Epithelial cell of proximal tubule (primary cell): ENCODE measurements around the gene MGST3. TPM values are rescaled to one million over a fixed set of nuclear protein-coding genes. Genes with fewer than 3 reads are reported as not detected.
"Not testable (repeated sequence)": the region's sequence is repeated elsewhere in the genome, so short reads cannot be mapped to it uniquely, and the experiment has no call there.

Source experiments
- DNase-seq: peaks from one replicate; pipeline ENCODE4 v3.0.0-alpha.2; 2011; ENCODE audit warnings: low read depth
- H3K4me3 ChIP-seq: 2 replicates; pipeline ENCODE4 v1.5.1; 2011; ENCODE audit warnings: low read depth, mild to moderate bottlenecking, low read length
- CTCF ChIP-seq: conservative IDR thresholded peaks from 2 replicates; pipeline ENCODE4 v1.5.1; 2012; ENCODE audit warnings: low read depth, mild to moderate bottlenecking, low read length
- total RNA-seq: library from RNA; depleted of rRNA; stranded (reverse); fragments of >200 nt; gene quantifications from 2 replicates; pipeline ENCODE4 v1.2.3, GENCODE V29; 2015

MGST3 gene
- total RNA-seq, 1 donor from 2014 or later = 227 TPM

- peak overlapping the region; percentile 81 for H3K4me3 ChIP-seq
- TF ChIP-seq CTCF = no peak
- peak; percentile 74 for DNase-seq
These were observed 33.0 kb upstream of the MGST3 start for GRCh38 chr1:165597883-165598675.

- peak overlapping the region; percentile 81 for H3K4me3 ChIP-seq
- TF ChIP-seq CTCF = no peak
- no peak for DNase-seq
These were observed 32.4 kb upstream of the MGST3 start for GRCh38 chr1:165598676-165599059.

GRCh38 chr1:165600793-165601192 is 30.2 kb upstream of the MGST3 start:
- DNase-seq = no peak
- TF ChIP-seq CTCF = no peak
- H3K4me3 ChIP-seq = no peak overlapping the region

GRCh38 chr1:165603810-165604209 is 27.2 kb upstream of the MGST3 start:
- no peak overlapping the region for H3K4me3 ChIP-seq
- no peak for TF ChIP-seq CTCF
- no peak for DNase-seq

- no peak for TF ChIP-seq CTCF
- H3K4me3 ChIP-seq = no peak overlapping the region
- no peak for DNase-seq
These were observed 25.8 kb upstream of the MGST3 start for GRCh38 chr1:165605246-165605645.

- not testable (repeated sequence) for H3K4me3 ChIP-seq
- peak; percentile 59 for DNase-seq
These were observed 24.4 kb upstream of the MGST3 start for GRCh38 chr1:165606676-165607075.

- H3K4me3 ChIP-seq = no peak overlapping the region
- no peak for TF ChIP-seq CTCF
- DNase-seq = no peak
These were observed 20.2 kb upstream of the MGST3 start for GRCh38 chr1:165610866-165611265.
